ENCODE measurements around the gene ALG3. TPM values are rescaled to one million over a fixed set of nuclear protein-coding genes. Genes with fewer than 3 reads are reported as not detected.

ALG3 gene
- total RNA-seq, 2 donors from 2014 or later = 37.3 to 42.5 TPM

DNA sequence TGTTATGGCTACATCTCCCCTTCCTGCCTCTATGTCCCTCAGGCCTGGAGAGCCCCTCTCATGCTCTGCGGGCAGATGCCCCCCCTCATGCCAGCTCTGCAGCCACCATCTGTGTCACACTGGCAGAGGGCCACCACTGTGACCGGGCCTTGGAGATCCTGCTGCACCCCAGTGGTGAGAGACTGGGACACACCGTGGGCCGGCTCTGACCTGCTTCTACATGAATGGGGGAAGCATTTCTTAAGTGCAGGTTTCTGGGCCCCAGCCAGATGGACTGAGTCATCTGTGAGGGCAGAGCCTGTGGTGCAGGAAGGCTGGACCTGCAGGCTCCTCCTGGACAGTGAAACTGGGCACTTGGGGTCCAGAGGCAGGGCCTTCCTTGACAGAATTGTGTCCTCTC is 14.5 kb downstream of the ALG3 start:
- no peaks in the 10 kb centered on the region for H3K36me3 ChIP-seq (ENCODE audit: control insufficient read depth, insufficient read depth, low read length)
- no peaks in the 10 kb centered on the region for H3K9me3 ChIP-seq (ENCODE audit: control insufficient read depth, low read length)
- peaks cover 73% of the 10 kb centered on the region for H3K27me3 Mint-ChIP-seq (ENCODE audit: insufficient read depth)
- WGBS, 2 experiments (ENCODE audit: insufficient coverage in 1 of 2, insufficient read length in 1 of 2) = 73% methylated on average over 4 of the region's 4 CpGs; no CpG with 5 or more reads in 1 of the 2 experiments
- H3K4me1 ChIP-seq (ENCODE audit: control insufficient read depth, insufficient read depth, low read length) = peaks cover 3% of the 10 kb centered on the region
- no peaks in the 10 kb centered on the region for H3K36me3 Mint-ChIP-seq (ENCODE audit: low read depth)
- no peaks in the 10 kb centered on the region for H3K9me3 Mint-ChIP-seq
- no peak overlapping the region for H3K27ac ChIP-seq (ENCODE audit: low read depth, low read length)
- no peak for DNase-seq
- no peak overlapping the region for H3K4me3 ChIP-seq (ENCODE audit: low read length)
- H3K4me3 Mint-ChIP-seq = no peak overlapping the region
- H3K27ac Mint-ChIP-seq = no peak overlapping the region
- peaks cover 69% of the 10 kb centered on the region for H3K27me3 ChIP-seq (ENCODE audit: control insufficient read depth, insufficient read depth, low read length, poor library complexity, severe bottlenecking)
- peaks cover 9% of the 10 kb centered on the region for H3K4me1 Mint-ChIP-seq
- no peak overlapping the region for H3K9ac ChIP-seq (ENCODE audit: extremely low read depth, low read length, poor library complexity, severe bottlenecking)
- TF ChIP-seq, protein P1, sequence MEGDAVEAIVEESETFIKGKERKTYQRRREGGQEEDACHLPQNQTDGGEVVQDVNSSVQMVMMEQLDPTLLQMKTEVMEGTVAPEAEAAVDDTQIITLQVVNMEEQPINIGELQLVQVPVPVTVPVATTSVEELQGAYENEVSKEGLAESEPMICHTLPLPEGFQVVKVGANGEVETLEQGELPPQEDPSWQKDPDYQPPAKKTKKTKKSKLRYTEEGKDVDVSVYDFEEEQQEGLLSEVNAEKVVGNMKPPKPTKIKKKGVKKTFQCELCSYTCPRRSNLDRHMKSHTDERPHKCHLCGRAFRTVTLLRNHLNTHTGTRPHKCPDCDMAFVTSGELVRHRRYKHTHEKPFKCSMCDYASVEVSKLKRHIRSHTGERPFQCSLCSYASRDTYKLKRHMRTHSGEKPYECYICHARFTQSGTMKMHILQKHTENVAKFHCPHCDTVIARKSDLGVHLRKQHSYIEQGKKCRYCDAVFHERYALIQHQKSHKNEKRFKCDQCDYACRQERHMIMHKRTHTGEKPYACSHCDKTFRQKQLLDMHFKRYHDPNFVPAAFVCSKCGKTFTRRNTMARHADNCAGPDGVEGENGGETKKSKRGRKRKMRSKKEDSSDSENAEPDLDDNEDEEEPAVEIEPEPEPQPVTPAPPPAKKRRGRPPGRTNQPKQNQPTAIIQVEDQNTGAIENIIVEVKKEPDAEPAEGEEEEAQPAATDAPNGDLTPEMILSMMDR (conservative IDR thresholded peaks at IDR 0.05) = no peak

DNA sequence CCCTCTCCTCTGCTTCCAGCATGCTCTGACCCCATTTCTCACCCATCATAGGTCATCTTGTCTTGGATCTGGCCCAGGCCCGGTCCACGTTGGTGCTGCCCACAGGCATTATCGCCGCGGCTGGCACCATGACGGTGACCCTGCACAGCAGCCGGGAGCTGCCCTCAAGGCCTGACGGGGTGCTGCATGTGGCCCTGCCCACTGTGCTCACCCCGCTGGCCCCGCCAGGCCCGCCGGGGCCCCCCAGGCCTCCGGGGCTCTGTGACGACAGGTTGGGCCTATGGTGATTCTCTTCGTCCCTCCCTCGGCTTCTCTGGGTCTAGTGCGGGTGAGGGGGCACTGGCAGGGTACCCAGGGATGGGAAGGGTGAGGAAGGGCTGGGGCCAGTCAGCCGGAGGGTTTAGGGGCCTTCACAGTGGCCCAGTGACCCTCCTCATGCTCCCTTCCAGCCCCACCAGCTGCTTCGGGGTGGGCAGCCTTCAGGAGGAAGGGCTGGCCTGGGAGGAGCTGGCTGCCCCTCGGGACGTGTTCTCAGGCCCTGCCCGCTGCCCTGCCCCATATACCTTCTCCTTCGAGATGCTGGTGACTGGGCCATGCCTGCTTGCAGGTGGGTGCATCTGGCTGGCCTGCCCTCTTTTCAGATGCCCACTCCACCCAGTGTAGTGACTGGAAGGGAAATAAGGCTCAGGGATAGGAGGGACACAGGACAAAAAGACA is 15.5 kb downstream of the ALG3 start:
- DNase-seq = no peak
- Mint-ChIP-seq H3K36me3 (ENCODE audit: low read depth) (no peaks in the 10 kb centered on the region), H3K4me1 (peaks cover 9% of the 10 kb centered on the region), H3K4me3 (no peak overlapping the region), H3K9me3 (no peaks in the 10 kb centered on the region), H3K27ac (no peak overlapping the region), H3K27me3 (ENCODE audit: insufficient read depth) (peaks cover 77% of the 10 kb centered on the region)
- H3K4me1 ChIP-seq (ENCODE audit: control insufficient read depth, insufficient read depth, low read length) = peaks cover 3% of the 10 kb centered on the region
- no peak overlapping the region for H3K27ac ChIP-seq (ENCODE audit: low read depth, low read length)
- peaks cover 78% of the 10 kb centered on the region for H3K27me3 ChIP-seq (ENCODE audit: control insufficient read depth, insufficient read depth, low read length, poor library complexity, severe bottlenecking)
- WGBS, 2 experiments (ENCODE audit: insufficient coverage in 1 of 2, insufficient read length in 1 of 2) = 88 to 95% methylated on average over 11 to 23 of the region's 23 CpGs
- no peaks in the 10 kb centered on the region for H3K9me3 ChIP-seq (ENCODE audit: control insufficient read depth, low read length)
- no peaks in the 10 kb centered on the region for H3K36me3 ChIP-seq (ENCODE audit: control insufficient read depth, insufficient read depth, low read length)
- TF ChIP-seq, protein P1 (conservative IDR thresholded peaks at IDR 0.05) = no peak
- H3K9ac ChIP-seq (ENCODE audit: extremely low read depth, low read length, poor library complexity, severe bottlenecking) = no peak overlapping the region
- H3K4me3 ChIP-seq (ENCODE audit: low read length) = no peak overlapping the region

DNA sequence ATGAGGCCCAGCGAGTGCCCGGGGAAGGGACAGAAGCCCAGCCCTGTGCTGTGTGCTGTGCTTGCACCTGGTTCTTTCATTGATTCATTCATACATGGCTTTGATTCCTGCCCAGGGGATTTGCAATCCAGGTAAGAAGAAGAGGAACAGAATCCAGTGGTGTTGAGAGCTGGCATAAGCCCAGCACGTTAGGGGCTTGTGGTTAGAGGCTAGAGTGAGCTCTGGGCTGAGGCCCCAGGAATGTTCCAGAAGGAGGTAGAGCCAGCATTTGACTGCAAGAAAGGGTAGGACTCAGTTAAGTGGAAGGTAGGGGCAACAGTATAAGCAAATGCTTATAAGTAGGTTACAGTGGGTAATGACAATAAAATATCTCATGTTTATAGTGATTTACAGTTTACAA is 17.1 kb downstream of the ALG3 start:
- 65 to 82% methylated on average over 2 to 3 of the region's 3 CpGs for WGBS, 2 experiments (ENCODE audit: insufficient coverage in 1 of 2, insufficient read length in 1 of 2)
- H3K4me1 Mint-ChIP-seq = peaks cover 9% of the 10 kb centered on the region
- Histone ChIP-seq H3K4me1 (ENCODE audit: control insufficient read depth, insufficient read depth, low read length) (peaks cover 3% of the 10 kb centered on the region), H3K36me3 (ENCODE audit: control insufficient read depth, insufficient read depth, low read length) (no peaks in the 10 kb centered on the region), H3K9me3 (ENCODE audit: control insufficient read depth, low read length) (no peaks in the 10 kb centered on the region), H3K27me3 (ENCODE audit: control insufficient read depth, insufficient read depth, low read length, poor library complexity, severe bottlenecking) (peaks cover 84% of the 10 kb centered on the region), H3K4me3 (ENCODE audit: low read length) (no peak overlapping the region), H3K9ac (ENCODE audit: extremely low read depth, low read length, poor library complexity, severe bottlenecking) (no peak overlapping the region), H3K27ac (ENCODE audit: low read depth, low read length) (no peak overlapping the region)
- no peaks in the 10 kb centered on the region for H3K9me3 Mint-ChIP-seq
- H3K27me3 Mint-ChIP-seq (ENCODE audit: insufficient read depth) = peaks cover 79% of the 10 kb centered on the region
- H3K36me3 Mint-ChIP-seq (ENCODE audit: low read depth) = no peaks in the 10 kb centered on the region
- TF ChIP-seq, protein P1 (conservative IDR thresholded peaks at IDR 0.05) = no peak
- no peak for DNase-seq
- no peak overlapping the region for H3K27ac Mint-ChIP-seq
- peak overlapping the region; percentile 47 for H3K4me3 Mint-ChIP-seq
